Natural killer cell (primary cell): ENCODE data around the gene CERS1. TPM values are rescaled to one million over a fixed set of nuclear protein-coding genes. Genes with fewer than 3 reads are reported as not detected.

Experiments
- ATAC-seq, 3 donors: fragments of 150-1000 bp in 2 of 3; fragments of 200-7000 bp in 1 of 3; cut with Tn5 transposase; 1 replicate in 1 of 3; 2 replicates in 2 of 3; pipeline ENCODE4 v1.10.0; 2021; ENCODE audit warnings: mild to moderate bottlenecking in 2 of 3, moderate library complexity in 2 of 3
- DNase-seq, 2 donors: peaks; one replicate each; pipeline versions ENCODE4 v3.0.0 to v3.0.0-alpha.2; 2013 to 2021; ENCODE audit warnings: mixed read lengths in 1 of 2
- H3K27ac ChIP-seq: one replicate; pipeline ENCODE4 v1.5.1; 2013; ENCODE audit warnings: mild to moderate bottlenecking, low read length
- H3K27me3 ChIP-seq: one replicate; pipeline ENCODE4 v1.6.1; 2013; ENCODE audit warnings: low read length; ENCODE audit not compliant: control insufficient read depth, insufficient read depth
- H3K36me3 ChIP-seq: one replicate; pipeline ENCODE4 v1.6.1; 2013; ENCODE audit warnings: low read length; ENCODE audit not compliant: control insufficient read depth, insufficient read depth
- H3K4me1 ChIP-seq: one replicate; pipeline ENCODE4 v1.6.1; 2013; ENCODE audit warnings: low read length; ENCODE audit not compliant: control insufficient read depth, insufficient read depth
- H3K4me3 ChIP-seq: one replicate; pipeline ENCODE4 v1.5.1; 2013; ENCODE audit warnings: low read length
- H3K9me3 ChIP-seq: one replicate; pipeline ENCODE4 v1.6.1; 2013; ENCODE audit warnings: low read length; ENCODE audit not compliant: control insufficient read depth, insufficient read depth
- H3K27ac Mint-ChIP-seq, 2 donors: one replicate each; pipeline ENCODE4 v1.8.0; 2022; ENCODE audit warnings: mild to moderate bottlenecking in 2 of 2, mixed read lengths in 2 of 2, moderate library complexity in 1 of 2
- H3K27me3 Mint-ChIP-seq, 2 donors: one replicate each; pipeline ENCODE4 v1.8.0; 2022; ENCODE audit warnings: low read depth in 2 of 2, mixed read lengths in 2 of 2
- H3K36me3 Mint-ChIP-seq: one replicate; pipeline ENCODE4 v1.8.0; 2022; ENCODE audit warnings: mixed read lengths
- H3K4me1 Mint-ChIP-seq, 2 donors: one replicate each; pipeline ENCODE4 v1.8.0; 2022; ENCODE audit warnings: mixed read lengths in 2 of 2
- H3K4me3 Mint-ChIP-seq: one replicate; pipeline ENCODE4 v1.8.0; 2022; ENCODE audit warnings: mild to moderate bottlenecking, moderate library complexity, mixed read lengths
- H3K9me3 Mint-ChIP-seq, 2 donors: one replicate each; pipeline ENCODE4 v1.8.0; 2022; ENCODE audit warnings: mixed read lengths in 2 of 2
- WGBS: methylation state at CpG from one replicate; pipeline ENCODE4 v1.1.7; 2013; ENCODE audit warnings: missing lambda C conversion rate; ENCODE audit not compliant: insufficient coverage; 5-methylcytosine and 5-hydroxymethylcytosine counted together
- intact Hi-C: fragments of 100-400 bp; cut with micrococcal nuclease; formaldehyde crosslinking; loops from one replicate; pipeline ENCODE4 v1.14.2; 2022
- total RNA-seq, 4 donors: library from RNA; stranded (reverse); fragments of 120-200 nt in 1 of 4; gene quantifications; one replicate each; pipeline versions ENCODE4 v1.2.3 to v1.2.4, GENCODE V29; 2013 to 2022
- TF ChIP-seq, protein P1 (sequence below): fragments of 200-600 bp; IDR thresholded peaks from one replicate; pipeline ENCODE4 v1.8.0; 2022; ENCODE audit warnings: antibody characterized with exemption

Gene CERS1
- total RNA-seq, 3 donors from 2014 or later (not counting 1 experiment from before 2014, with no cell fraction given), result not detected

DNA sequence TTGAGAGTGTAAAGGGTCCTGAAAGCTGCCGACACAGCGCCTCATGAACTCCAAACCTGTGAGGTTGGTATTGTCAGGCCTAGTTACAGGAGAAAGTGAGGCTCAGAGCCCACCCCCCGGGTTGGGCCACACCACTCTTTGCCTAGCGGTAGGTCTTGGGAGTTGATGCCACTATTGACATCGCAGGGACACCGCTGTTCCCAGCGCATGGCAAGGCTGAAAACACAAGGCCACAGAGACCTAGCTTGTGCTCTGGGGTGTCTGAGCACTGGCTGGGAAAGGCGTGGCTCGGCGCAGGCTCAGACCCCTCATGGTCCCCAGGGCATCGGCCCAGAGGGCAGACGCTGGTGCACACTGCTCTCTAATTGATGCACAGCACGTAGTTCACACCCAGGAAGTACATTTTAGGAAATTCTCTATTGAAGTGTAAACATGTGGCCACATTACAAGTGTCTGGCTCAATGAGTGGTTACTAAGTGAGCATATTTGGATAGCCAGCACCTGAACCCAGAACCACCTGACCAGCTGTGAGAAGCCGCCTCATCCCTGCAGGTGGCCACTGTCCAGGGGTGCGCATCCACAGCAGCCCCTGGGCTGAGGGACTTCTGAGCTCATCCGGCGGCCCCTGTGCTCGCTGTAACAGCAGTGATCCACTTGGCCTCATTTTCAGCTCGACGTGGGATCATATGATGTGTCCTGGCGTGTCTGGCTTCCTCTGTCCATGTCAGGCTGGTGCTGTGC is 36.9 kb downstream of the CERS1 start:
- Histone ChIP-seq H3K27me3 (no peaks in the 10 kb centered on the region), H3K27ac (no peak overlapping the region), H3K36me3 (peaks cover 92% of the 10 kb centered on the region), H3K4me1 (peaks cover 10% of the 10 kb centered on the region), H3K4me3 (no peak overlapping the region), H3K9me3 (no peaks in the 10 kb centered on the region)
- H3K27me3 Mint-ChIP-seq, result no peaks in the 10 kb centered on the region
- ATAC-seq (no peak), DNase-seq (no peak)
- intact Hi-C loops, result no loop called here
- TF ChIP-seq, protein P1, sequence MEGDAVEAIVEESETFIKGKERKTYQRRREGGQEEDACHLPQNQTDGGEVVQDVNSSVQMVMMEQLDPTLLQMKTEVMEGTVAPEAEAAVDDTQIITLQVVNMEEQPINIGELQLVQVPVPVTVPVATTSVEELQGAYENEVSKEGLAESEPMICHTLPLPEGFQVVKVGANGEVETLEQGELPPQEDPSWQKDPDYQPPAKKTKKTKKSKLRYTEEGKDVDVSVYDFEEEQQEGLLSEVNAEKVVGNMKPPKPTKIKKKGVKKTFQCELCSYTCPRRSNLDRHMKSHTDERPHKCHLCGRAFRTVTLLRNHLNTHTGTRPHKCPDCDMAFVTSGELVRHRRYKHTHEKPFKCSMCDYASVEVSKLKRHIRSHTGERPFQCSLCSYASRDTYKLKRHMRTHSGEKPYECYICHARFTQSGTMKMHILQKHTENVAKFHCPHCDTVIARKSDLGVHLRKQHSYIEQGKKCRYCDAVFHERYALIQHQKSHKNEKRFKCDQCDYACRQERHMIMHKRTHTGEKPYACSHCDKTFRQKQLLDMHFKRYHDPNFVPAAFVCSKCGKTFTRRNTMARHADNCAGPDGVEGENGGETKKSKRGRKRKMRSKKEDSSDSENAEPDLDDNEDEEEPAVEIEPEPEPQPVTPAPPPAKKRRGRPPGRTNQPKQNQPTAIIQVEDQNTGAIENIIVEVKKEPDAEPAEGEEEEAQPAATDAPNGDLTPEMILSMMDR, result no peak
- WGBS, result 96% methylated on average over 21 of the region's 21 CpGs
- no peaks in the 10 kb centered on the region for H3K36me3 Mint-ChIP-seq
- H3K4me3 Mint-ChIP-seq, result no peak overlapping the region
- peaks cover 0 to 8% of the 10 kb centered on the region in 2 donors for H3K4me1 Mint-ChIP-seq
- H3K9me3 Mint-ChIP-seq, result no peaks in the 10 kb centered on the region
- no peak overlapping the region for H3K27ac Mint-ChIP-seq

DNA sequence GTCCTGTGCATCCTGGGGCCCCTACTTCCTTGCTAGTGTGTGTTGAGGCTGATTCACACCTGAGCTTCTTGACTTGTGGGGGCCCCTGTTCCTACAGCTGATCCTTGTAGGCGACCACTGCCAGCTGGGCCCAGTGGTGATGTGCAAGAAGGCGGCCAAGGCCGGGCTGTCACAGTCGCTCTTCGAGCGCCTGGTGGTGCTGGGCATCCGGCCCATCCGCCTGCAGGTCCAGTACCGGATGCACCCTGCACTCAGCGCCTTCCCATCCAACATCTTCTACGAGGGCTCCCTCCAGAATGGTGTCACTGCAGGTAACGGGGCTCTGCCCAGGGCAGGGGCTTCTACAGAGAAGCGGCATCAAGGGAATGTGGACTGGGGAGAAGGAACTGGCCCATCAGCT is 38.7 kb downstream of the CERS1 start:
- Histone ChIP-seq H3K27me3 (no peaks in the 10 kb centered on the region), H3K4me1 (peaks cover 10% of the 10 kb centered on the region), H3K36me3 (peaks cover 94% of the 10 kb centered on the region), H3K27ac (no peak overlapping the region), H3K9me3 (no peaks in the 10 kb centered on the region), H3K4me3 (no peak overlapping the region)
- Mint-ChIP-seq H3K27ac (no peak overlapping the region), H3K9me3 (no peaks in the 10 kb centered on the region), H3K36me3 (no peaks in the 10 kb centered on the region), H3K27me3 (no peaks in the 10 kb centered on the region), H3K4me3 (no peak overlapping the region), H3K4me1 (peaks cover 0 to 8% of the 10 kb centered on the region in 2 donors)
- no peak for ATAC-seq
- no peak for DNase-seq
- intact Hi-C loops, result no loop called here
- WGBS, result 96% methylated on average over 13 of the region's 13 CpGs
- TF ChIP-seq, protein P1, result no peak

DNA sequence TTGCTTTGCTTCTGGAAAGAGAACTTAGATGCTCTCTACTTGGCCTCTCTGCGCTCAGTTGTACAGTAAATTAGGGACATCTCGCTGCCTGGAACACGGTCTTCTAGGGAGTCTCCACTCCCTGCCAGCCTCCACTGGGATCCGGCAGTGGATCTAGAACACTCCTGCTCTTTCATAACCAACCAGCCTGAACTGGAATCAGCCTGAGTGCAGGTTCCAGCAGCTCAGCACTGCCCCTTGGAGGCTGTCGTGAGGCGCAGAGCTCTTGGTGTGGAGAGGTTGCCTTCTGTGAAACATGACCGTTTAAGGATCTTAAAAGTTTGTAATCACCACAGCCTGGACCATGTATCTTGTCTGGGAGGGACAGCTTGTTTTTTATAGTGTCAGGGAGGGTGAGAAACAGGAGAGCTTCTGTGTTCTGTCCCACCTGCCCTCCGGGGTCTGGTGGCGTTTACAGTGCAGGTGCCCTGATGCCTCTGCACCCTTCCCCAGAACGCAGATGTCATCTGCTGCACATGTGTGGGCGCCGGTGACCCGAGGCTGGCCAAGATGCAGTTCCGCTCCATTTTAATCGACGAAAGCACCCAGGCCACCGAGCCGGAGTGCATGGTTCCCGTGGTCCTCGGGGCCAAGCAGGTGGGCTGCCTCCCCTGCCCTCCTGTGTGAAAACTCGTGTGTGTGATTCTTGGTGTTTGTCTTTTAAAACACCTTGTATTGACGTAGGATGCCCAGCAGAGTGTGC is 39.4 kb downstream of the CERS1 start:
- intact Hi-C loops, result no loop called here
- H3K27me3 ChIP-seq, result no peaks in the 10 kb centered on the region
- WGBS, result 96% methylated on average over 22 of the region's 22 CpGs
- no peaks in the 10 kb centered on the region for H3K27me3 Mint-ChIP-seq
- TF ChIP-seq, protein P1, result no peak
- H3K4me3 Mint-ChIP-seq, result no peak overlapping the region
- no peak for DNase-seq
- H3K4me1 ChIP-seq, result peaks cover 10% of the 10 kb centered on the region
- ATAC-seq, result no peak
- H3K36me3 Mint-ChIP-seq, result no peaks in the 10 kb centered on the region
- no peak overlapping the region for H3K4me3 ChIP-seq
- no peaks in the 10 kb centered on the region for H3K9me3 Mint-ChIP-seq
- H3K4me1 Mint-ChIP-seq, result peaks cover 0 to 8% of the 10 kb centered on the region in 2 donors
- H3K9me3 ChIP-seq, result no peaks in the 10 kb centered on the region
- H3K36me3 ChIP-seq, result peaks cover 94% of the 10 kb centered on the region
- no peak overlapping the region for H3K27ac Mint-ChIP-seq
- no peak overlapping the region for H3K27ac ChIP-seq
